Colonic mucosa (tissue), 4 donors: ENCODE data around the gene ZNF597. TPM values are rescaled to one million over a fixed set of nuclear protein-coding genes. Genes with fewer than 3 reads are reported as not detected.

Experiments used
- DNase-seq: peaks from one replicate; pipeline ENCODE4 v3.0.0-alpha.2; 2020
- H3K27ac ChIP-seq: fragments of 200-600 bp; one replicate; pipeline ENCODE4 v1.8.0; 2021
- H3K27me3 ChIP-seq: fragments of 200-600 bp; one replicate; pipeline ENCODE4 v1.8.0; 2021
- H3K36me3 ChIP-seq: fragments of 200-600 bp; one replicate; pipeline ENCODE4 v1.8.0; 2021
- H3K4me1 ChIP-seq: fragments of 200-600 bp; one replicate; pipeline ENCODE4 v1.8.0; 2021; ENCODE audit warnings: mild to moderate bottlenecking
- H3K4me3 ChIP-seq: fragments of 200-600 bp; one replicate; pipeline ENCODE4 v1.8.0; 2021
- H3K9ac ChIP-seq, 2 donors: one replicate each; pipeline ENCODE4 v1.7.0; 2013; ENCODE audit warnings: control low read depth in 2 of 2, low read depth in 2 of 2, low read length in 2 of 2
- H3K9me3 ChIP-seq: fragments of 200-600 bp; one replicate; pipeline ENCODE4 v1.8.0; 2021
- intact Hi-C: fragments of 100-400 bp; cut with DNase I; formaldehyde crosslinking; loops from one replicate; pipeline ENCODE4 v1.14.1; 2022
- total RNA-seq, 2 donors: library from RNA; stranded (reverse); fragmentation: NEBNext Ultra II Directional in 1 of 2; extraction: Animal tissue kit (Norgen Biotek cat#: 25700) in 1 of 2; gene quantifications; one replicate each; pipeline ENCODE4 v1.2.1, GENCODE V29; 2021
- TF ChIP-seq, protein P1 (sequence below): fragments of 200-600 bp; IDR thresholded peaks from one replicate; pipeline ENCODE4 v1.8.0; 2022; ENCODE audit warnings: antibody characterized with exemption, mild to moderate bottlenecking
- donor health status: healthy.
- donor health status: DM: no; HTN: no; CAD: no.
- donor health status: DM: no; HTN: no; CAD: no.

Gene ZNF597
- total RNA-seq, 2 donors from 2014 or later = 1.4 to 1.7 TPM

DNA sequence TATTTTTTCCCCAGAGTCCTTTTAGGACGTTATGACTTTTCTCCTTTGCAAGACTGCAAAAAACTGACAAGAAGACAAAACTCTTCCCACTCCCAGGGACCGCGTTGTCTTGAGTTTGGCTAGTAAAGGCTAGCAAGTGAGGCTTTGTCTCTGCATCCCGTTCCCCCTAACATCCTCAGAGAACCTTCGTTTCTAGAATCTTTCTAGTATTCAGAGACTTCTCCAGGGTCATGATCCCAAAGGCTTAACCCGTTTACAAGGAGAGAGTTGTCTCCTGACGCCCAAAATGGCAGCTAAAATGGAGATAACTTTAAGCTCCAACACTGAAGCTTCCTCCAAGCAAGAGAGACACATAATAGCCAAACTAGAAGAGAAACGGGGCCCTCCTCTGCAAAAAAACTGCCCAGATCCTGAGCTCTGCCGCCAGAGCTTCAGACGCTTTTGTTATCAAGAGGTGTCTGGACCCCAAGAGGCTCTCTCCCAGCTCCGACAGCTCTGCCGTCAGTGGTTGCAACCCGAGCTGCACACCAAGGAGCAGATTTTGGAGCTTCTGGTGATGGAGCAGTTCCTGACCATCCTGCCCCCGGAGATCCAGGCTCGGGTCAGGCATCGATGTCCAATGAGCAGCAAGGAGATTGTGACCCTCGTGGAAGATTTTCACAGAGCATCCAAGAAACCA, 41.4 kb downstream of the ZNF597 start:
- intact Hi-C loops = loop anchor here (5.0 kb wide), 1 partner anchor 95 kb away; the partner anchor contains the start of gene C16orf90
- H3K4me3 ChIP-seq = peak overlapping the region; percentile 90
- H3K27me3 ChIP-seq = no peaks in the 10 kb centered on the region
- H3K9me3 ChIP-seq = no peaks in the 10 kb centered on the region
- H3K27ac ChIP-seq = peak overlapping the region; percentile 82
- no peak for DNase-seq
- TF ChIP-seq, protein P1, sequence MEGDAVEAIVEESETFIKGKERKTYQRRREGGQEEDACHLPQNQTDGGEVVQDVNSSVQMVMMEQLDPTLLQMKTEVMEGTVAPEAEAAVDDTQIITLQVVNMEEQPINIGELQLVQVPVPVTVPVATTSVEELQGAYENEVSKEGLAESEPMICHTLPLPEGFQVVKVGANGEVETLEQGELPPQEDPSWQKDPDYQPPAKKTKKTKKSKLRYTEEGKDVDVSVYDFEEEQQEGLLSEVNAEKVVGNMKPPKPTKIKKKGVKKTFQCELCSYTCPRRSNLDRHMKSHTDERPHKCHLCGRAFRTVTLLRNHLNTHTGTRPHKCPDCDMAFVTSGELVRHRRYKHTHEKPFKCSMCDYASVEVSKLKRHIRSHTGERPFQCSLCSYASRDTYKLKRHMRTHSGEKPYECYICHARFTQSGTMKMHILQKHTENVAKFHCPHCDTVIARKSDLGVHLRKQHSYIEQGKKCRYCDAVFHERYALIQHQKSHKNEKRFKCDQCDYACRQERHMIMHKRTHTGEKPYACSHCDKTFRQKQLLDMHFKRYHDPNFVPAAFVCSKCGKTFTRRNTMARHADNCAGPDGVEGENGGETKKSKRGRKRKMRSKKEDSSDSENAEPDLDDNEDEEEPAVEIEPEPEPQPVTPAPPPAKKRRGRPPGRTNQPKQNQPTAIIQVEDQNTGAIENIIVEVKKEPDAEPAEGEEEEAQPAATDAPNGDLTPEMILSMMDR = no peak
- no peaks in the 10 kb centered on the region for H3K4me1 ChIP-seq
- H3K36me3 ChIP-seq = no peaks in the 10 kb centered on the region
- peak overlapping the region; percentile 86 to 90 for H3K9ac ChIP-seq

DNA sequence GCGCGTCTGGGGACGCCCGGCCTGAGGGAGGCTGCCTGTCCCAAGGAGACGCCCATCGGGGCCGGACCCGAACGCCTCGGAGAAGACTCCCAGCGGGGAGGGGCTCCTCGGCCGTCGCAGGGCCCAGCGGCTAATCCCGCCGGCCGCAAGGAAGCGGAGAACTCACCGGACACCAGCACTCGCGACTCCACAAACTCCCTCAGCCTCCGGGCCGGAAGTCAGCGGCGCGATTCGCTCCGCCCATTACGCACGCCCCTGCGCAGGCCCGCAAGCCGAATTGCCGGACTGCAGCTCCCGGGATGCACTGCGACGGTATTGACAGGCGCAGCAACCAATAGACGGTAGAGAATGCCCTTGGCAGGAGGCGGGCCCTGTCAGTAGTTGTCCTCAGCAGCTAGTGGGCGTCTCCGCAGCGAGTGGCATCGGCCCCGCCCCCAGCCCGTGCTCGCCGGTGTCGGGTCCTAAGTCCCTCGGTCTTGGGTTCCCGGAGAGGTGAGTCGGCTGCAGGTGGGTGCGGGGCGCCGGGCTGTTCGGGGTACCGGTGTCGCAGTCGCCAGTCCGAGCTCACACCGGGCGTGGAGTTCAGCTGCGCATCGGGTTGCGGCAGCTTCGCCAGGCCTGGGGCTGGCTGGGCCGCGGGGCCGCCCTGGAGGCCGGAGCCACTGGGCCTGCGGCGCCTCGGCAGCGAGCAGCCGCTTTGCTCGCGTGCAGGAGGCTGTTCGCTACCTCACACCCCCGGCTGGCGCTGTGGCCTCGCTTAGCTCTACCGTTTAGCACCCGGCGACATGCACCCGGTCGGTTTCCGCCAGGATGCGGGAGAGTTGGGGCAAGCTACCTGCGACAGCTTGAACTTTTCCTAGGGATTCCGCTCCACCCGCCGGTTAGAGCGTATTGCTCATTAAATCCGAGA, 42.3 kb downstream of the ZNF597 start, which contains the start of the genes ZNF174 and ZSCAN32:
TSS of gene ZNF174 (plus strand) at position 437 of the 910 bp plus-strand sequence. CDS start 790 bp downstream, outside the sequence.
TSS of gene ZSCAN32 (minus strand) at position 226 of the 910 bp plus-strand sequence. CDS start 3,447 bp downstream, outside the sequence.
- Histone ChIP-seq H3K4me3 (peak within 1 kb of the TSS; percentile 90), H3K9me3 (no peaks in the 10 kb centered on the region)
- TF ChIP-seq, protein P1 = no peak

DNA sequence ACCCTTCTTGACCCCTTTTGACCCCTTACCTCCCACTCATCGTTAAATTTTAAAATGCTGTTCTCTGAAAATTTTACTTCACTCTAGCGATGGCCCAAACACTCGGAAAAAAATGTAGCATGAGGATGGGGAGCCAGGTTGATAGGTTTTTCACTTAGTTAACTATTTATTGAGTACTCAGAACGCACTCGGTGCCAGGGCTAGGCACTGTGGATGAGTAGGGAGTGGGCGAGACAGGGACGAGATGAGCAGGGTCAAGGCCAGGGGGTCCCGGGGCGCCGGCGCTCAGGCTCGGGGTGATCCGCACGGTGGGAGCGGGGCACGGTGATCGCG, 42.9 kb downstream of the ZNF597 start:
- TF ChIP-seq, protein P1 = no peak
- DNase-seq = no peak
- H3K4me3 ChIP-seq = peak overlapping the region; percentile 90
- intact Hi-C loops = loop anchor here (5.0 kb wide), 1 partner anchor 97 kb away; the partner anchor contains the start of gene C16orf90
- H3K9me3 ChIP-seq = no peaks in the 10 kb centered on the region
- H3K9ac ChIP-seq = peak overlapping the region; percentile 87 to 90
- H3K27ac ChIP-seq = peak overlapping the region; percentile 82
- no peaks in the 10 kb centered on the region for H3K4me1 ChIP-seq
- H3K36me3 ChIP-seq = peaks cover 5% of the 10 kb centered on the region
- no peaks in the 10 kb centered on the region for H3K27me3 ChIP-seq

More for the DNA sequence above, 42.3 kb downstream of the ZNF597 start, which contains the start of the genes ZNF174 and ZSCAN32:
- no peaks in the 10 kb centered on the region for H3K4me1 ChIP-seq
- intact Hi-C loops = loop anchor here (5.0 kb wide), 1 partner anchor 96 kb away; the partner anchor contains the start of gene C16orf90
- peak within 1 kb of the TSS; percentile 87 to 90 for H3K9ac ChIP-seq
- no peaks in the 10 kb centered on the region for H3K27me3 ChIP-seq
- peak within 1 kb of the TSS; percentile 82 for H3K27ac ChIP-seq
- H3K36me3 ChIP-seq = no peaks in the 10 kb centered on the region
- peak; percentile 99 for DNase-seq

DNA sequence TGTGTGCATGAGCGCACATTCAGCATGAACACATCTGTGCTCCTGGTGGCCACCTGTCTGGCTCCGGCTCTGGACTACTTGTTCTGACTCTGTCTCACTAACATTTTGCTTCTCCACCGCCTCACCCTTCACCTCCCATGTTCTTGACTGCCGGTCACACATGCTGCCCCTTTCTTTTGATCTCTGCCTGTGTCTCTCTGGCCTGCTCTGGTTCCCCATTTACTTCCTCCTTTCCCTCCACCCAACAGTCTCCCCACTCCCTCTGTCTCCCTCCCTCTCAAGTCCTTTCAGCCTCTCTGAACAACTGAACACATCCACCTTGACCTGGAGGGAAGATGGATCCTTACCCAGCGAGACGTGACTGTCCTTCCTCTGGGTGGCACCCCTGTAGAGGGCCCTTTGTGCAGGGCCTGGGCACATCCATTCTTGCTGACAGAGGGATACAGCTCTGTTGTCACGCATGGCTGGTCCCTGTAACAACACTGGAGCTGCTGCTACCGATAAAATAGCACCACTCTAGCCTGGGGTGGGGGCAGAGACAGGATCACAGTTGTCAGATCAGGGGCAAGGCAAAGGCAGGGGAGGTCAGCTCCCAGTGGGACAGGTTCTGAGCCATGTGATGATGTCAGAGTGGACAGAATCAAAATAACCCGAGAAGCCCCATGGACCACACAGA, 53.5 kb downstream of the ZNF597 start:
- Histone ChIP-seq H3K27ac (no peak overlapping the region), H3K9ac (no peak overlapping the region), H3K9me3 (no peaks in the 10 kb centered on the region), H3K36me3 (peaks cover 7% of the 10 kb centered on the region), H3K4me1 (no peaks in the 10 kb centered on the region), H3K27me3 (no peaks in the 10 kb centered on the region), H3K4me3 (no peak overlapping the region)
- intact Hi-C loops = loop anchor here (10.0 kb wide), 1 partner anchor 75 kb away; no protein-coding TSS in a partner anchor
- TF ChIP-seq, protein P1 = no peak
- DNase-seq = no peak

DNA sequence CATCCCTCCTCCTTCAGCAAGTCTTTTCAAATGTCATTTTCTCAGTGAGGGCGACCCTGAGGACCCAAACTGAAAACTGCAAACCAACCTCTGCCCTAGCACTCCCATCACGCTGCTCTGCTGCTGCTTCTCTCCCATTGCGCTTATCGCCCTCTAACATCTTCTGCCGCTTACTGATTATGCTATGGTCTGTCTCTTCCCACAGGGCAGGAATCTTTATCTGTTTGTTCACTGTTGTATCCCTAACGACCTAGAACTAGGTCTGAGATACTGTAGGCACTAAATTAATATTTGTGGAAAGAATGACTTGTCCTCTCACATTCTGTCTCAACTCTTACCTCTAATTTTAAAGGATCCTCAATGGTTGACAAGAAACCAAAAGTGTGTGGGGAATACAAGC, 55.0 kb downstream of the ZNF597 start:
- intact Hi-C loops = loop anchor here (10.0 kb wide), 1 partner anchor 74 kb away; no protein-coding TSS in a partner anchor

More for the DNA sequence above, 55.0 kb downstream of the ZNF597 start:
- Histone ChIP-seq H3K4me3 (no peak overlapping the region), H3K36me3 (peaks cover 19% of the 10 kb centered on the region), H3K27ac (no peak overlapping the region), H3K9ac (no peak overlapping the region), H3K4me1 (no peaks in the 10 kb centered on the region), H3K9me3 (peaks cover 10% of the 10 kb centered on the region), H3K27me3 (no peaks in the 10 kb centered on the region)
- TF ChIP-seq, protein P1 = no peak
- DNase-seq = no peak
